HG03060 (cell line): ENCODE measurements around the gene ARTN.

Experiments used
- ATAC-seq: cut with Tn5 transposase; IDR thresholded peaks from one replicate; pipeline ENCODE4 v1.9.1; 2021; ENCODE audit warnings: low read depth, moderate number of reproducible peaks; ENCODE audit not compliant: unreplicated experiment

Gene ARTN

DNA sequence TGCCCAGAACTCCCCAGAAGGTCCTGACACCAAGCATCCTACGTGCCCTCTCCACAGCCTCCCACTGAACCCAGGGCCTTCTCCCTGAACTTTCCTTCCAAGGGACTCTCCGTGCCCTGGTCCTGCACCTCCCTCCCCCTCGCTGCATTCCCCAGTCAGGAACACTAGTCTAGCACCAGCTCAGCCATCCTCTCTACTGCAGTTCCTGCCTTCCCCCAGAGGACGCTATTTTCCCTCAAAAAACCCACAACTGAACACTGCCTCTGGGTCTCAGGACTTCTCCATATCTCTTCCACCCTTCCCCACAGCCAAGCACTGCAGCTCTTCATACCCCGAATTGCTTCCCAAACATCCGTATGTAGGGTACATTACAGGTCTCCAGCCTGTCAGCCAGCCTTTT is 12.6 kb upstream of the ARTN start:
- no peak for ATAC-seq

DNA sequence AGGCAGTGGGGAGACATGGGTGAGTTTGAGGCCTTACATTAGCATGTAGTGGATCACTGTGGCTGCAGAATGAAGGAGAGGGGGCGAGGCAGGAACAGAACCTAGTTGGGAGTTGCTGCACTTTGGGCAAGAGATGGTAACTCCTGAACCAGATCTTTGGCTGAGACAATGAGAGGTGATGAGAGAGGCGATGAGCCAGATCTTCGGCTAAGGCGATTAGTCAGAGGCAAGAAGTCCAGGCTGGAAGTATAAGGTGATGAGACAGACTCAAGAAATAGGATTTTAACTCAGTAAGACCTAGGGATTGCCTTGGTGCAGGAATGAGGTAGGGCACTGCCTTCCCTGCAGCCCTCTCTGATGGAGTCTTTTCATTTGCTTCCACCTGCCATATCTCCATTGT is 9.1 kb upstream of the ARTN start:
- no peak for ATAC-seq

DNA sequence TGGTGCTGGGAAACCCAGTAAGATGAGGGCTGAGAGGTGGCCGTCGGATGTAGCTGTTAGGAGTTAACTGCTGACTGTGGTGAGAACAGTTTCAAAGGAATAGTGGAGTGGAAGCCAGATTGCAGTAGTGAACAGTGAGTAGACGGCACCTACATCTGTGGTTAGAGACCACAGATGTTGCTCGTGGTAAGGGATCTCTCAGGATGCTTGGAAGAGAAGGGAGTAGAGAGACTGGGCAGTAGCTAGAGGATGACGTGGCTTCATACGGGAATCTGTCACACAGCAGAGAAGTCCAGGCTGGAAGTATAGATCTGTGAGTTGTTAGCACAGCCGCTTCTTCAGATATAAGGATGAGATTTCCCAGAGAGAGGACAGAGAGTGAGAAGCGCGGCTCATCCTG is 7.8 kb upstream of the ARTN start:
- no peak for ATAC-seq

DNA sequence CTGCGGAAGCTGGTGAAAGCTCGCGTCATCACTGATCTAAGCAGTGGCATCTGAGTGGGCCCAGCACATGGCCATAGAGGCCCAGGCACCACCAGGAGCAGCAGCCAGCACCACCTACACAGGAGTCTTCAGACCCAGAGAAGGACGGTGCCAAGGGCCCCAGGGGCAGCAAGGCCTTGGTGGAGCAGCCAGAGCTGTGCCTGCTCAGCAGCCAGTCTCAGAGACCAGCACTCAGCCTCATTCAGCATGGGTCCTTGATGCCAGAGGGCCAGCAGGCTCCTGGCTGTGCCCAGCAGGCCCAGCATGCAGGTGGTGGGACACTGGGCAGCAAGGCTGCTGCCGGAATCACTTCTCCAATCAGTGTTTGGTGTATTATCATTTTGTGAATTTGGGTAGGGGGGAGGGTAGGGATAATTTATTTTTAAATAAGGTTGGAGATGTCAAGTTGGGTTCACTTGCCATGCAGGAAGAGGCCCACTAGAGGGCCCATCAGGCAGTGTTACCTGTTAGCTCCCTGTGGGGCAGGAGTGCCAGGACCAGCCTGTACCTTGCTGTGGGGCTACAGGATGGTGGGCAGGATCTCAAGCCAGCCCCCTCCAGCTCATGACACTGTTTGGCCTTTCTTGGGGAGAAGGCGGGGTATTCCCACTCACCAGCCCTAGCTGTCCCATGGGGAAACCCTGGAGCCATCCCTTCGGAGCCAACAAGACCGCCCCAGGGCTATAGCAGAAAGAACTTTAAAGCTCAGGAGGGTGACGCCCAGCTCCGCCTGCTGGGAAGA is 3.2 kb upstream of the ARTN start:
- no peak for ATAC-seq

DNA sequence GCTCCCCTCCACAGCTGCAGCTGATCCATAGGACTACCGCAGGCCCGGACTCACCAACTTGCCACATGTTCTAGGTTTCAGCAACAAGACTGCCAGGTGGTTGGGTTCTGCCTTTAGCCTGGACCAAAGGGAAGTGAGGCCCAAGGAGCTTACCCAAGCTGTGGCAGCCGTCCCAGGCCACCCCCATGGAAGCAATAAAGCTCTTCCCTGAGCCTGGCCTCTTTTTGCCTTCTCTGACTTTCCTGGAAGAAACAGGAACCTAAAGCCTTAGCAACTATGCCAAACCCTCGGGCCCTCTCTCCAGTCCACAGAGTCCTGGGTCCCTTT is 2.7 kb upstream of the ARTN start:
- no peak for ATAC-seq

DNA sequence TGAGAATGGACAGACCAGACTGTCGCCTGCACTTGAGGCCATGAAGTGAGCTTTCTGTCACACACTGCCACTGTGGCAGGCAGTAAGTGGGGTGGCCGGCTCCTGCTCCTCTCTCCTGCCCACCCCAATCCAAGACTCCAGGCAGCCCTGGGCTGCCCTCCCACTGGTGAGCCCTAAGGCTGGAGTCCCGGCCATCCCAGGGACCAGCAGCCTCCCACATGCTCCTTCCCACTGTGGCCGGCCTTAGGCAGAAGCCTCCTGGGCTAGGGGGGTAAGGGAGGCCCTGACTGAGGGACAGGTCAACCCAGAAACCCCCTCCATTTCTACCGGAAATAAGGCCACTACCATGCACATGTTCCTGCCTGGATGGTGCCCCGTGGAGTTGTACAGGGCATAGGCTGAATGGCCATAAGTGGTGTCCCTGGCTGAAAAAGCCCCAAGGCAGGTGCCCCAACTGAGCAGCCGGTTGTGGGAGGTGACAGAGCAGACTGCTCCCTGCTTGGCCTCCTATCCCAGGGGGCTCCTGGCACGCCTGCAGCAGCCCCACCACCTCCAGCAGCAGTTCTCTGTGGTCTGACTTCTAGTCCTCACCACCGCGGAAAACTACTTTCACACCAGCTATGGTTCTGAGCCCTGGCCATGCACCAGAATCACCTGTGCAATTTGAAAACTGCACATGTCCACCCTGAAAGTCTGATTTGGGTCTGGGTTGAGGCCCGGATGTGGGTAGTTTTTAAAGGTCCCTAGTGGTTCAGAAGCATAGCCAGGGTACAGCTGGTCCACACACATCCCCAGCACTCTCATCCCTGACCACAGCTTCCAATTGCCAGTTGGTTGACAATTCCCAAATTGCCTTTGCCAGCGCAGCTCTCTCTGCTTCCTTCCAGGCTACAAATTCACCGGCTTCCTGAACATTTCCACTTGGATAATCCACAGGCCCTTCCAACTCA is 1.6 kb upstream of the ARTN start:
- ATAC-seq, result no peak

DNA sequence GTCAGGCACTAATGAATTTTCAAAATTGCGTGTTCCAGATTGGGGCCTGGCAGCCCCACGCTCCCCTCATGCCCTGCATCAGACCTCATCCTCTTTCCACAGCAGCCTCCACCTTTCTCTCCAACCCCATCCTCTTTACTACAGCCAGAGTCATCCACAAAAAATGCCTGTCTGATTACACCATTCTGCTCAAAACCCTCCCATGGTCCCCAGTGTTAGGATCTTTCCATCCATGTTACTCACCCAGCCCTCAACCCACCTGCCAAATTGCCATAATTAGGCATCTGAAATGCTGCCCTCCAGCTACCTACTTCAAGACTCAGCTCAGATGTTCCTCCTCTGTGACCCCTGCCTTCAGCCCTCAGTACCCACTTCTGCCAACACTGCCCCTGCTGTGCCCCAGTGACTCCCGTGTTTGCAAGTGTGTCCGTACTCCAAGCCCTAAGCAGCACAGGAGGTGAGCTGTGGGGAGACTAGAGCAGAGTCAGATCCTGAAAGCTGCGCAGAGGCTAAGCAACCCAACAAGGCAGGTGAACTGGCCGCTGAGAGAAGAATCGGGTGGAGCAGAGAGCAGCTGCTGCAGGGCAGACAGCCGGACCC is 715 bp upstream of the ARTN start:
- ATAC-seq, result no peak

DNA sequence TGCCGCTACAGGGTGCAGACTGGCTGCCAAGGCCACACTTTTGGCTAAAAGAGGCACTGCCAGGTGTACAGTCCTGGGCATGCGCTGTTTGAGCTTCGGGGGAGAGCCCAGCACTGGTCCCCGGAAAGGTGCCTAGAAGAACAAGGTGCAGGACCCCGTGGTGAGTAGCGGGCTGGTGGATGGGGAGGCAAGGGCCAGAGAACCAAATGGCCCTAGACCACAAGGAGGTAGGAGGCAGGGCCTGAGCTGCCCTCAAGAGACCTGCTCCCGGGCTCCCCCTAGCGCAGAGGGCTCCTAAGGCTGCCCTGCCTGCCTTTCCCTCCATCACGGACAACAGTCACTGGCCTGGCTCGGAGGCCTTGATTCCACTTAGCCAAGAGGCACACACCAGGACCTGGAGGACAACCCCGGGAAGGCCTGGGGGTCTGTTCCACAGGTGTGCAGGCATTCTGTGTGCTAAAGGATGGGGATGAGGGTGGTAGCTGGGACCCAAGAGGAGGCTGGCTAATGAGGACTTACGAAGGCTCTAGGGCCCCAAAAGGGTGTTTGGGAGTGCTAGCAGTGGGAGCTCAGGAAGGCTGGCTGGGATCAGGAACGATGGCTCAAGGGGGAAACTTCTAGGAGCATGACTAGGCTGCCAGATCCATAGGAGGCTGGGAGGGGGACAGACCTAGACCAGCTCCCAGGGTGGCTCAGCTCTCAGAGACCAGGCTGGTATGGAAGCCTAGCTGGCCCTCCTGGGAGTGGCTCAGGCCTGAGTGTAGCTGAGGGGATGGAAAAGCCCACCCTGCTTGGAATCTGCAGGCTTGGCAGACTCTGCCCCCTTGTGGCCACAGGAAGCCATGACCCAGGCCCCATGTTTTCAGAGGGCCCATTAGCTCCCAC is 742 bp downstream of the ARTN start:
- no peak for ATAC-seq

DNA sequence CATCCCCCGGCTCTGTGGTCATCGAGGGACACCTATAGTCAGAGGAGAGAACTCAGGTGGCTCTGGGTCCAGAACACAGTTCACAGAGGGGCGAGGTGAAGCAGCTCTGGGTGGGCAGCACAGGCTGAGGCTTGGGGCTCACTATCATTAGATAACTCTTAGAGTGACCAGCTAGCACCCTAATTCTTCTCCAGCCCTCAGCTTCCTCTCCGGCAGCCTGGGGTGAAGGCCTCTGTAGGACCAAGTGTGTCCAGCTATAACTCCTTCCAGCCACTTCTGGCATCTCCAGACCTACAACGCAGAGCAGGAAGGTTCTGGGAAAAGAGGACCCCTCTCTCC is 1.4 kb downstream of the ARTN start:
- no peak for ATAC-seq

DNA sequence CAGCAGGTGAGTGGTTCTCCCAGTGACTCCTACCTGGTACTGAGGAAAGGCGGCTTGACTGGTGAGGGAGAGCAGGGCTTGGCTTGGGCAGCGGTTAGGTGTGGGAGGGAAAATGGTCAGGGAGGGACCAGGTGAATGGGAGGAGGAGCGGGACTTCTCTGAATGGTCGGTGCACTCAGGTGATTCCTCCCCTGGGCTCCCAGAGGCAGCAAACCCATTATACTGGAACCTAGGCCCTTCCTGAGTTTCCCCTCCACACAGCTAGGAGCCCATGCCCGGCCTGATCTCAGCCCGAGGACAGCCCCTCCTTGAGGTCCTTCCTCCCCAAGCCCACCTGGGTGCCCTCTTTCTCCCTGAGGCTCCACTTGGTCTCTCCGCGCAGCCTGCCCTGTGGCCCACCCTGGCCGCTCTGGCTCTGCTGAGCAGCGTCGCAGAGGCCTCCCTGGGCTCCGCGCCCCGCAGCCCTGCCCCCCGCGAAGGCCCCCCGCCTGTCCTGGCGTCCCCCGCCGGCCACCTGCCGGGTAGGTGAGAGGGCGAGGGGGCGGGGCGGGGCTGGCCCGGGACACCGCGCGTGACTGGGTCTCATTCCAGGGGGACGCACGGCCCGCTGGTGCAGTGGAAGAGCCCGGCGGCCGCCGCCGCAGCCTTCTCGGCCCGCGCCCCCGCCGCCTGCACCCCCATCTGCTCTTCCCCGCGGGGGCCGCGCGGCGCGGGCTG is 2.3 kb downstream of the ARTN start:
- no peak for ATAC-seq

DNA sequence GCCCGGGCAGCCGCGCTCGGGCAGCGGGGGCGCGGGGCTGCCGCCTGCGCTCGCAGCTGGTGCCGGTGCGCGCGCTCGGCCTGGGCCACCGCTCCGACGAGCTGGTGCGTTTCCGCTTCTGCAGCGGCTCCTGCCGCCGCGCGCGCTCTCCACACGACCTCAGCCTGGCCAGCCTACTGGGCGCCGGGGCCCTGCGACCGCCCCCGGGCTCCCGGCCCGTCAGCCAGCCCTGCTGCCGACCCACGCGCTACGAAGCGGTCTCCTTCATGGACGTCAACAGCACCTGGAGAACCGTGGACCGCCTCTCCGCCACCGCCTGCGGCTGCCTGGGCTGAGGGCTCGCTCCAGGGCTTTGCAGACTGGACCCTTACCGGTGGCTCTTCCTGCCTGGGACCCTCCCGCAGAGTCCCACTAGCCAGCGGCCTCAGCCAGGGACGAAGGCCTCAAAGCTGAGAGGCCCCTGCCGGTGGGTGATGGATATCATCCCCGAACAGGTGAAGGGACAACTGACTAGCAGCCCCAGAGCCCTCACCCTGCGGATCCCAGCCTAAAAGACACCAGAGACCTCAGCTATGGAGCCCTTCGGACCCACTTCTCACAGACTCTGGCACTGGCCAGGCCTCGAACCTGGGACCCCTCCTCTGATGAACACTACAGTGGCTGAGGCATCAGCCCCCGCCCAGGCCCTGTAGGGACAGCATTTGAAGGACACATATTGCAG is 3.0 kb downstream of the ARTN start:
- ATAC-seq, result no peak

DNA sequence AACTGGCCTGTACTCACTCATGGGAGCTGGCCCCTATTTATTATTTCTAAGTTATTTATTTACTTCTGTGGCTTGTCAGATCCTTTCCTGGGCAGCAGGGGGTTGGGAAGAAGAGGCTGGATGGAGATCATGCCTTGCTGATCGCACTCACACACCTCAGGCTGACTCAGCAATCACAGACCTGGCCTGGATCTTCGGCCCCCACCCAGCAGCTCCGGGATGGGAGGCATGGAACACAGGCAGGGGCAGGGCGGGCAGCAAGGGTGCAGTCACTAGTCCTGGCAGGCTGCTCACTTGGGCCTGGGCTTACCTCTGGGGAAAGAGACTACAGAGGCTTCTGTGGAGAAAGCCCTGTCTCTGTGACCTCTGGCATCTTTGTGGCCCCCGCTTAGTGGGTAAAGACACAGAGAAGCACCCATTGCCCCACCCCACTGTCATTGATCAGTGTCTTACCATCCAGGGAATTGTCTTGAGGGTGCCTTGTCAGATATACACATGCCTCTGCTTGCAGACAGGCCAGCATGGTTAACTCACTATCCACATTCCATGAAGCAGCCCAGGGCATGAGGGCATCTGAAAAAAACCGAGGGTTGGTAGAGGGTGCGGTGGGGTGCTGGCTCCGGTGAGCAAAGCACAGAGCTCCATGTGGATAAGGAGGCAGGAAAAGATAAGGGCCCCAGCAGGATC is 3.7 kb downstream of the ARTN start:
- ATAC-seq, result no peak

DNA sequence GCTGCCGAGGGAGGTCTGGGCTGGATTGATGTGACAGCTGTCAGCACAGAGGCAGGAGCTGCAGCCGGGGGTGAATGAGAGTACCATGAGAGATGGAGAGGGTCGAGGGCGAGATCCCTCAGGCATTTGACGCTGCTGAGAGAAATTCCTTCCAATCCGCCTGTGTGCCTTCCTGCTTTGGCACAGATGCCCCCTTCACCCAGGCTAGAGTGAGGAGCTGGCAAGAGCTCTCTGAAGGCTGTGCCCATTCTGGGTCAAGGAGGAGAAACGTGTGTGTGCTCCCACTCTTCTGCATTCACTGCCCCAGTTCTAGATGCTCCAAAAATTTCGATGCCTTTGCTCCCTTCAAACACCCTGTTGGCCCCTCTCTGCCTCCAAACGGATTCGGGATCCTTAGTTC is 4.8 kb downstream of the ARTN start:
- ATAC-seq, result no peak

DNA sequence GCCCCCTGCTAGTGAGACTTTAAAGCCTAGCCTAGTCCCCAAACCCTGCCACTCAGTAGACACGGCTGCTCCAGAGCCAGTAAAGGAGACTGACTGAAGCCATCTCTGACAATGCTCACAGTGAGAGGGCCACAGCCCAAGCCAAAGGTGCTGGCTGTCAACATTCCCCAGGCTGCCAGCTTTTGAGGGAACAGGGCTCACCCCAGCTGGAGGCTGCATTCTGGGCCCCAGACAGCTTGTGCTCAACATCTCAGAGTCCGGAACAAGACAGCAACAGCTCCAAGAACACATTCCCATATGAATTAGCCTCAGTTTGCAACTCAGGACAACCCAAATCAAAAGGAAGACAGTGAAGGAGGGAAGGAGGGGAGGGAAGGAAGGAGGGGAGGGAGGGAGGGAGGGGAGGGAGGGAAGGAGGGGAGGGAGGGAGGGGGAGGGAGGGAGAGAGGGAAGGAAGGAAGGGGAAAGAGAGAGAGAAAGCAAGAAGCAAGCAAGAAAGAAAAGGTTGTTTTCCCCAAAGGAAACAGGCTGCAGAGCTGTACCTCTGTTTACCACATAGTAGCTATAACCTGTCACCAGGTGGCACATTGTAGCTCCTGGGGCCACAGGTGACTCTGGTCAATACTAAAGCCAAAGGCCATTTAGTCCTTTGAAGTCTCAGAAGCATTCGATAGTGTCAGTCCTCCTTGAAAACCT is 5.4 kb downstream of the ARTN start:
- ATAC-seq, result no peak

DNA sequence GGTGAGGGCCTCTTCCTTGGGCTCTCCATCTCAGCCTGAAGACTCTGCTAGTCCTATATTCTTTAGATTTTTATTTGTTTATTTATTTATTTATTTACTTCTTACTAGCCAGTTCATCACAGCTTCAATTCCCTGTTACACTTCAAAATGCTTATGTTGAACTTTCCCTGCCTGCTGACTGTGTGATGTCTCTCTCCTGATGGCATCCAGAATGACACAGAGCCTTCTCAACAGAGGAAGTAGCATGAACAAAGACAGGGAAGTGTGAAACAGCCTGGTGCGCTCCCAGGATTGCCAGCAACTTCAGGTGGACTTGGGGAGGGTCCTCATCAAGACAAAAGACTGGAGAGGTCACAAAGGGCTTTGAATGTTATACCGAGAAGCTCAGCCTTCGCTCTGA is 8.8 kb downstream of the ARTN start:
- no peak for ATAC-seq

DNA sequence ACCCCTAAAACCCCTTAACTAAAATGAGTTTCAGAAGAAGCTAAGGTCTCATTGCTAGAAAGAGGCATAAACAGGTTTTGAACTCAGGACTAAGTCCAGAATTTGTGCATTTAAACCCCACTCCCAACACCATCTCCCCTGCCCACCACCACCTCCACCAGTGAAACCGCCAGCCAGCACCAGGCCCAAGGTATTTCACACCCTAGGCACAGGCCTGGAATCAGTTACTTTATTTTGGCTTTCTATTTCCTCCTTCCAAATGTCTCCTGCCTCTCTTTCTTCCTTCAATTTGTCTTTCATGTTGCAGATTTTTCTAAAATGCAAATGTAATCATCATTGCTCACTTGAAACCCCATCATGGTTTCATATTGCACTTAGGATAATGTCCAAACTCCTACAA is 11.3 kb downstream of the ARTN start:
- no peak for ATAC-seq

DNA sequence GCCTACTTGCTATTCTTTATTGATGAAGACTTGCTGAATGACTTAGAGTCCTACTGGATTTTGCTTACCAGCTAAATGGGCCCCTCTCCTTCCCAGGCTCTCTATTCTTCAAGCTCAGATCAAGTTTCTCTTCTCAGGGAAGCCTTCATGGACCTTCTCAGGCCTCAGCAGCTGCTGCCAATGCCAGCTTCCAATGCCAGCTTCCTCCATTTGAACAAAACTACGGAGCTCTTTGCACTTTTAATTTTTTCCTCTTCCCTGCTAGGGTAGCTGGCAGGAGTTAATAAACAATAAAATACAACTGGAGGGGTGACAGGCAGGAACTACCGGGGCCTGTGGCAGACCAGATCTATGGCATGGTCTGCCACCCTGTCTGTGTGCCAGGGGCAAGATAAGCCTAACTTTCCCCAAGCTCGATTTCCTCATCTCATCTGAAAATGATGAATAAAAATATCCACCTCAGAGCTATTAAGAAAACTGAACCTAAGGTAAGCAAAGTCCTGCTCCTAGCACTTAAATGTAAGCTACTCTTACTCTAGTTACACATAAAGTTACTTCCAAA is 12.2 kb downstream of the ARTN start:
- ATAC-seq, result no peak
